A204.1 (cell line): ENCODE data around the gene OMA1.
"Not testable (repeated sequence)": the region's sequence is repeated elsewhere in the genome, so short reads cannot be mapped to it uniquely, and the experiment has no call there.

Experiments used
- FAIRE-seq: peaks from 2 replicates; lab custom pipeline; 2012; peaks lifted over from hg19 to GRCh38; lab: Jason Lieb, UNC

The OMA1 gene

GRCh38 chr1:58524353-58524945, 22.1 kb downstream of the OMA1 start:
- no peak for FAIRE-seq

GRCh38 chr1:58515794-58516401, 30.6 kb downstream of the OMA1 start:
- FAIRE-seq: peak; percentile 96

DNA sequence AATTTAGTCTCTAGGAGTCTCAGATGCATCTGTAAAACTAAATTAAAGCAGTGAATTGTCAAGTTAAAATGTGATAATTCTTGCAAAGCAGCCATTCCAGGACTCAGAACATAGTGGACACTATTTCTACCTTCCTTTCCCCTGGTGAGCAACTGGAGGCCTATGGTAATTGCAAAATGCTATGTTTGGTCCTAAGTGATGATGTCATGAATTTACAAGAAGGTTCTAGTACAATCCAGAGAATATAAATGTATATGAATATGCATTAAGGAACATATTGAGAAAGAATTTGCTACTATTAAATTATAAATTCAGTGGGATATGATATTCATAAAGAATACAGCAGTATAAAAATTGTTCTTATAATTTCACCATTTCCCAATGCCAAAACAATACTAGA, 32.6 kb downstream of the OMA1 start:
- FAIRE-seq: no peak

DNA sequence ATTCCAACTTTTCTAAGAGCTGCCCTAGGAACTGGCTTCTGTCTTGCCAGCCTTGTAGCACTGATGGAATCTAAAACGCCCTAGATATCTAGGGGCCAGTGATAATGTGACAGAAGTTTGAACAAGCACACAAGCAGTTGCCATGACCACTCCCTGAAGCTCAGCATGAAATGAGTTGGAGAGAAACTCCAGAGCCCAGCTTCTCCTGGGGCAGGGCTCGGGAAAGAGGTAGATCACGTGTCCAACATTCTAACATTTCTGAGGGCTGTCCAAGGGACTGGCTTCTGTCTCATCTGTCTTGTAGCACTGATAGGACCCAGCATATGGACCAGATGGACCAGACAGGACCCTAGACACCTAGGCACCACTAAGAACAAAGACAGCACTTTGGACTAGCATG, 37.9 kb downstream of the OMA1 start:
- no peak for FAIRE-seq

DNA sequence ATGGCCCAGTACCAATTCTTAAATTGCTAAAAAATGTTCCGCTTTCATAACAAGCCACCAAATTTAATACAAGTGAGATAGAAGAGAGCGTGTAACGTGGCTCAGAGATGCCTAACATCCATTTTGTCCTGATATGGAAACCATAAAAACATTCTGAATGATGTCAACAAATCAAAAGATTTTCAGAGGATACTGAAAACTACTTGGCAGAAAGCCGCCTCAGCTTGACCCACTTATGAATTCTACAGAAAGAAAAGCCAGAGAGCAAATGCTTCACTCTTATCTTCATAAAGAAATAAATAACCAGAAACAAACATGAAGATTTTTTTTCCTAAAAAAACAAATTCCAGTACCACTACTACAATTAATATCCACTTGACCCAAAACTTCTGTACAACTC, 41.2 kb downstream of the OMA1 start:
- peak; percentile 11 for FAIRE-seq

- no peak for FAIRE-seq
Observed at GRCh38 chr1:58502519-58502918, 44.0 kb downstream of the OMA1 start.

GRCh38 chr1:58500043-58500442, 46.5 kb downstream of the OMA1 start:
- no peak for FAIRE-seq

DNA sequence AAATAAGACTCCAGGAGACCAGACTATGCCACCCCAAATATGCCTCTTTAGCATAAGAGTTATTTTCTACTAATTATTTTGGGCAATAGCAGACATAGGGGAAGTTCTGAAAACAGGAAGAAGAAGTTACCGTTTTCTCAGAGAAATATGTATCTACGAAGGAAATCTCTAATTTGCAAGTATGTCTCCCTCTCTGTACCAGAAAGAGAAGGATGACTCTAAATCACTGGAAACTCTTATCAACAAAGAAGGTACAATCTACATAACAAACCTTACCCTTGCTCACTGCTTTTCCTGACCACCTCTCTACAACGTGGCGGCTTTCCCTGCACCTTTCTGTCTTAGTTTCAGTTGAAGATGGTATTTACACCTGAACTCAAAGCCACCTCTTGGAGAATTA, 49.0 kb downstream of the OMA1 start:
- no peak for FAIRE-seq

DNA sequence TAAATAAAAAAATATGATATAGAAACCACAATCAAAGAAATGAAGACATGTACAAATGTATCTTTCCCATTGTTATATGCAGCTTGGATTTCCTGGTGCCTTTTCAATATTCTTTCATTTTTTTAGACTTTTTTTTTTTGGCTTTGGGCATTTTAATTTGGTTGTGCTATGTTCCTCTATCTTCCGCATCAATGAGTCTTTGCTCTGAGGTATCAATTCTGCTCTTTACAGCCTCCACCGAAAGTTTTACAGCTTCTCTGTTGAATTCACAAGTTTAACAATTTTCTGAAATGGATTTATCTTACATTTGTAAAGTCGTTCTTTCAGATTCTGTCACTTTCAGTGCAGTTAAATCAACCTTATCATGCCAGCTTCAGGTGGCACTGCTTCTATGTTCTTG, 50.5 kb downstream of the OMA1 start:
- no peak for FAIRE-seq

- not testable (repeated sequence) for FAIRE-seq
Observed at GRCh38 chr1:58488914-58489313, 57.6 kb downstream of the OMA1 start.

DNA sequence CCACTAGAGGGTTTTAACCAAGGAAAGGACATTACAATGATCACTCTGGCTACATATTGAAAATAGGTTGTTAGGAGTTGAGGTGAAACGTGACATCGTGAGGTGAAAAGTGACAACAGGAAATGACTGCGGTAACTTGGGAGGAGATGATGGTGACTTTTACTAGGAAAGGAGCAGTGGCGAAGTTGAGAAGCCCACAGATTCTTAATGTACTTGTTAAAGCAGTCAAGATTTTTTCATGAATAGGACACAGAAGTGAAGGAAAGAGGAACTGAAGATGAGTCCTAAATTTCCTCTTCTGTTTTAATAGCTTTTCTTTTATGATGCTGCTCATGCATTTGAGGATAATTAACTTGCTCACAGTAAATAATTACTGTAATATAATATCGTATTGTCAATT, 59.5 kb downstream of the OMA1 start:
- FAIRE-seq: no peak

GRCh38 chr1:58481962-58482361, 64.6 kb downstream of the OMA1 start:
- no peak for FAIRE-seq

GRCh38 chr1:58480191-58480590, 66.3 kb downstream of the OMA1 start:
- no peak for FAIRE-seq

DNA sequence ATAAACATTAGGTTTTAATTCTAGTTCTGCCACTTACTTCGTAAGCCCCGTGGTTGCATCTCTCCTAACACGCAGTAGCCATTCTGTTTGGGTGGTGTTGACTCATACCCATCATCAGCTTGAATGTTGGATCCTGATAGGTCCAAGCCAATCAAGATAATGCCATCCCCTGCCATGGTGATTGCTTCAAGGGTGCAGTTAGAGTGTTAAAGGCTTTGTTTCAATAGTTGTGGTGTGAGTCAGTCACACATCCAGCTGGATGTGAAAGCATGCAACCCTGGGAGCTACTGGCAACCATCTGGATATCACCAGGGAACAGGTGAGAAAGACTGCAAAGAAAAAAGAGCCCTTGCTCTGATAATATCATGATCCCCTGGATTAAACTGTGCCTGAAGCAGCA, 69.1 kb downstream of the OMA1 start:
- FAIRE-seq: no peak

GRCh38 chr1:58476179-58476578, 70.3 kb downstream of the OMA1 start:
- FAIRE-seq: no peak

GRCh38 chr1:58469476-58469875, 77.0 kb downstream of the OMA1 start:
- FAIRE-seq: no peak

DNA sequence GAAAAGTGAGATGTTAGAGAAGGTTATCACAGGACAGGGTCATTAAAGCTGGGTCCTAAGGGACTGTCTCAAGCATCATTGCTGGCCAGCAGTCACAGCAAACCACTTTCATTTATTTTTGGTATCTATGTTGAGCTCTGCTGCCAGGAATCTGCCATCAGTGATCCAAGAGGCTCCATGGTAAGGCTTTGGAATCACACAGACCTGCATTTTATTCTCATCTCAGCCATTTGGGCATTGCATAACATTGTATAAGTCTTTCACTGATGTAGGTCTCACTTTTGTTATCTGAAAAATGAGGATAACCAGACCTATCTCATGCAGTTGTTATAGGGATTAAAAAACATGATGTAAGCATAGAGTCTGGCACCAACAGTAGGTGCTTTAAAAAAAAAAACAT, 77.5 kb downstream of the OMA1 start:
- no peak for FAIRE-seq

GRCh38 chr1:58468612-58469011, 77.9 kb downstream of the OMA1 start:
- FAIRE-seq: no peak

DNA sequence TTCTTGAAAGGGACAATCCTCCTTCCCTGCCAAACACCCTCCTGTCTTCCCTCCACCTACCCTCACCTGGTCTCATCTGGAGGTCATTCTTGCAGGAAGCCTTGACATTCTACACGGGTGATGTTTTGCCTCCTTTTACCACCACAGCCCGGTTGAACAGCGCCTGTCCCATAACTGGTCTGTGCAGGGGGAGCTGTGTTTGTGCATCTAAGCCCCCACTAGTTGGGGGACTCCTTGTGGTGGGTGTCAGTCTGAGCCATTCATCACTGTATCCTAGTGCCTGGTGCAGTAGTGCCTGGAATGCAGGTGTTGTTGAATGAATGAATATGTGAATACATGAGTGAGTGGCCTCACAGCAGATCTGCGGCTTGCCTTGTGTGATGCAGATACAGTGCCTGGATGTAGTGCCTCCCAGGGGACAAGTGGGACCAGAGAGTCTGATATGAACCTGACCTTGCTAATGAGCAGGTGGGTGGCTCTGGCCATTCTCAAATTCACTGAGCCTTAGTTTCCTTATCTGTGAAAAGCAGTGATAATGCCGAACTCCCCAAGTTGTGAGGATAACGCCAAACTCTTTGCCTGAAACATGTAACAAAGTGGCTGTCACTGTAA, 79.8 kb downstream of the OMA1 start:
- no peak for FAIRE-seq

GRCh38 chr1:58465825-58466629, 80.5 kb downstream of the OMA1 start:
- no peak for FAIRE-seq

GRCh38 chr1:58465176-58465575, 81.3 kb downstream of the OMA1 start:
- no peak for FAIRE-seq

GRCh38 chr1:58460469-58460868, 86.1 kb downstream of the OMA1 start:
- no peak for FAIRE-seq

- FAIRE-seq: no peak
Observed at GRCh38 chr1:58459911-58460310, 86.6 kb downstream of the OMA1 start.
